Measurements from ENCODE around the gene ADAMTS7.
"Not testable (repeated sequence)": the region's sequence is repeated elsewhere in the genome, so short reads cannot be mapped to it uniquely, and the experiment has no call there.

ADAMTS7 gene

GRCh38 chr15:78767331-78767951, 43.8 kb downstream of the ADAMTS7 start:
- FAIRE-seq, result no peak

GRCh38 chr15:78766641-78767071, 44.6 kb downstream of the ADAMTS7 start:
- FAIRE-seq; DNase-seq (ENCODE audit: insufficient read length, low spot score): not testable (repeated sequence)

More at GRCh38 chr15:78767331-78767951, 43.8 kb downstream of the ADAMTS7 start:
- no peak for DNase-seq (ENCODE audit: insufficient read length, low spot score)

DNA sequence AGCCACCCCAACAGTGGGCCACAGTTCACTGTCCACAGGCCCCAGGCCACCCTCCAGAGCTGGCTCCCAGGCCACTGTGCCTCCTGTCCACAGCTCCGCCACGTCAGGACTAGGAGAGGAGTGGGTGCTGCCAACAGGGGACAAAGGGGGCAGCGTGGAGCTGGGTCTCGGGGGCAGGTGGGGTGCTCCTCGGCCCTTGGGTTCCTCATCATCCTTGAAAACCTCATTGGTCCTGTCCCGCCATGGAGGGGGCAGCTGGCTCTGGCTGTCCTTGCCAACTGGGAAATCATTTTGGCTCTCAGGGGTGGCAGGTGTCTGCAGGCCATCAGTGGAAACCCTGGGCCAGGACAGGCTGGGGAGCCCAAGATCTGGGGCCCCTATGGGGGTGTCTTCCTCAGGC, 45.2 kb downstream of the ADAMTS7 start:
- FAIRE-seq (no peak), DNase-seq (ENCODE audit: insufficient read length, low spot score) (no peak)

- not testable (repeated sequence) for FAIRE-seq; DNase-seq (ENCODE audit: insufficient read length, low spot score)
Observed at GRCh38 chr15:78765154-78765860, 46.0 kb downstream of the ADAMTS7 start.

DNA sequence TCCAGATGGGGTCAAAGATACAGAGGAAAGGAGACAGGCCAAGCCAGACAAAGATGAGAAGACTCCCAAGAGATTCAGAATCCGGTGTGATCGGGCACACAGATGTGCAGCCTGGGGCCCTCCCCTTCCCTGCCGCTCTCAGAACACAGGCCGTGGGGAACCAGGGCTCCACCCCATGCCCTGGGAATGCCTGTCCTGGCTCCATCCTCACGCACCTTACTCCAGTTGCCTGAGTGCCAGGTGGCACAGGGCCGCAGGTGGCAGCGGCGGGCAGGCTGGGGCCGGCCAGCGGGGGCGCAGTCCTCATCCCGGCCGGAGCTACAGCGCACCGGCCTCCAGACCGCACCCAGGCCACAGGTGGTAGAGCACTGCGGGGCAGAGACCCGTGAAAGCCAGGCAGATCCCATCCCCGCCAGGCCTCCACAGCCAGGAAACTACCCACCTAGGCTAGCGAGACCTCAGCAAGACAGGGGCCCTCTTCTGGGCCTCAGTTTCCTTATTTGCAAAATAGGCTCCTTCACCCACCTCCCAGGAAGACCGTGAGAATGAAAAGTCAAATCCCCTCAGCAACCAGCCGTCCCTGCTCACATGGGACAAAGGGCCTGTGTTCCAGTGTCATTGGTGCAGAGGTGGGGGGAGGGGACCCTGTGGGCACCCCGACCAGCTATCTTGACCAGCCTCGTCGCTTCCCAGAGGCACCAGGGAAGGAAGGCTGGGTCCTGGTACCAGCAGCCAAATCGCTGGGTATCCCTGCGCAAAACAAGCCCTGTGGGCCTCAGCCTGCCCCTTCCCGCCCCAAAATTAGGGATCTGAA, 46.7 kb downstream of the ADAMTS7 start:
- not testable (repeated sequence) for DNase-seq (ENCODE audit: insufficient read length, low spot score)

DNA sequence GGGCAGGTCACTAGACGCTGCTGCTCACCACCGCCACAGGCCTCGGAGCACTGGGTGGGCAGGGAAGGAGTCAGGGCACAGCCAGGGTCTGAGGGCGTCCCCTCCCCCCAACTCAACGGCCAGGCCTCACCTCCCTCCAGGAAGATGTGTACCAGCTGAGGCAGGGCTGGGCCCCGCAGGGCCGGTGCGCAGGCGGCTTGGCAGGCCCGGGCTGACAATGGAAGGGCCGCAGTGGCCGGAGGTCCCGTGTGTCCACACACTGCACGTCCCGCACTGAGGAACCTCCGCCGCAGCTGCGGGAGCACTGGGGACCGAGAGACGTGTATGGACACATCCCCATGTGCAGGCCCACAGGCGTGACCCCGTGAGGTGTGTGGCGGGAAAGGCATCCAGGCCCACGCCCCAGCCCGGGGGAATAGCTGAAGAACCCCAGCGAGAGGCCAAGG, 47.4 kb downstream of the ADAMTS7 start:
- no peak for FAIRE-seq
- no peak for DNase-seq (ENCODE audit: insufficient read length, low spot score)

More for the DNA sequence above, 46.7 kb downstream of the ADAMTS7 start:
- FAIRE-seq, result not testable (repeated sequence)

- no peak for DNase-seq (ENCODE audit: insufficient read length, low spot score)
- no peak for FAIRE-seq
Observed at GRCh38 chr15:78762985-78763795, 48.1 kb downstream of the ADAMTS7 start.

DNA sequence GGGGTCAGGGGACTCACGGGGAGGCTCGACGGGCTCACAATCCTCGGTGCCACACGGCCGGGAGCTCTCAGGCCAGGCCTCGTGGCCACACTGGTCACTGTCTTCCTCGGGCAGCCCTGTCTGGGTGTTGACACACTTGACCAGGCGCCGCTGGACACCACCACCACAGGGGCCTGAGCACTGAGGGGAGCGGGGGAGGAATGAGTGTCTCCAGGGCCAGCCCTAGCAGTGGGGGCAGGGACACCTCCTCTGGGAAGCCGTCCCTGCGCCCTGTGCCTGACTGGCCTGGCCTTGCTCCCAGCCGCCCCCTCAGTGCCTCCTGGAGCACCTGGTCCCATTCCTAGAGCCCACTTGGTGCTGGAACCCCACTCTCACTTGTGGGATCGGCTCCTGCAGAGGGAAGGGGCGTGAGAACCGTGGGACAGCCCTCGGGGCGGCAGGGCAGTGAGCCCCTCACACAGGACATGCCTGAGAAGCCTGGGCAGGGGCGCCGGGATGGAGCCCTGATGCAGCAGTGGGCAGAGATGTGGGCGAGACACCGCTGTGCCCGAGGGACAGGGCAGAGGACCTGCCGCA, 48.8 kb downstream of the ADAMTS7 start:
- DNase-seq (ENCODE audit: insufficient read length, low spot score); FAIRE-seq: not testable (repeated sequence)

DNA sequence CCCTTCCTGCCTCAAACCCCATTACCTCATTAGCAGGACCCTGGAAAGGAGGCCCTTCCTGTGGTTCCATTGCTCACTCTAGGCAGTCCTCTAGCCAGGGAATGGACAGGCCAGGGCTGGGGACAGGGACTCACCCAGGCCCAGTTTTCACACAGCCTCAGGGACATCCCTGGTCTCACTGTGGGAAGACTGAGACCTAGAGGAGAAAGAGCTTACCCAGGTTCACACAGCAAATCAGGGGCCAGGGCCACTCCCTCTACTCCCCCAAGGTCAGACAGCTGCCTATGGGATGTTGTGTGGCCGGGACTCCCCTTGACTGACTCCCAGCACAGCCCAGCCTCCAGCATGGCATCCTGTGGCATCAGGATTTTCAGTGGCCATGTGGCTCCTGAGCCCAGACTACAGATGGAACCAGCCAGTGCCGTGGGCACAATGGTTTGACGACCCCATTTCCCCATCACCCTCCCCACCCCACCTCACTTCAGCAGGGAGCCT, 49.3 kb downstream of the ADAMTS7 start:
- FAIRE-seq, result no peak
- no peak for DNase-seq (ENCODE audit: insufficient read length, low spot score)

DNA sequence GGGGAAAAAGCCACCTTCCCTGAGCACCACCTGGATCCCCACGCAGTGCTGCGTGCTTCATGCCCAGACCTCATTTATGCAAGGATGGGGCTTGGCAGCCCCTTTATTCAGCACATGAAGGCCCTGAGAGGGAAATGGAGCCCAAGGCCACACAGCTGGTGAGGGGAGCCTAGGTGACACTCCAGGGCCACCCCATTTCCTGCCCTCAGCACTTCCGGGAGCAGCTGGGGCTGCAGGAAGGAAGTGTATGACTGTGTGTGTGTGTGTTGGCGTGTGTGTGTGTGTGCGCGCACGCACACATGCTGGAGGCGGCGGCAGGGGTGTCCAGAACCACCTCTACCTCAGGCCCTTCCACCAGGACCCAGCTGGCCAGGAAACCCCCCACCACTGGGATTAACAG, 49.8 kb downstream of the ADAMTS7 start:
- not testable (repeated sequence) for FAIRE-seq; DNase-seq (ENCODE audit: insufficient read length, low spot score)

DNA sequence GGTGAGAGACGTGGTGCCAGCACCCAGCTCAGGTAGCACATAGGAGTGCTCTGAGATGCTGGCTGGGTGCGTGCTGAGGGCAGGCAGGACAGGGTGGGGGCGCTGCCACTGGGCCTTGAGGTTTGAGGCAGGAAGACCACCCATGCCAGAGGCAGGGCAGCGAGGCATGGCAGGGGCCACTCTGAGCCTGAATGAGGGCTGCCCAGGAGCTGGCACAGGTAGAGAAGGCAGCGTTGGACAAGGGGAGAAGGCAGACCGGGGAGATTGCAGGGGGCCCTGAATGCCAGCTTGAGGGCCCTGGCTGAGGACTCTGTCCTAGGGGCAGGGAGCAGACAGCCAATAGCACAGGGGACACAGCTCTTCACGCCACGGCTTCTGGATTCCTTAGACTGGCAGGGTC, 50.2 kb downstream of the ADAMTS7 start:
- no peak for DNase-seq (ENCODE audit: insufficient read length, low spot score)
- no peak for FAIRE-seq

DNA sequence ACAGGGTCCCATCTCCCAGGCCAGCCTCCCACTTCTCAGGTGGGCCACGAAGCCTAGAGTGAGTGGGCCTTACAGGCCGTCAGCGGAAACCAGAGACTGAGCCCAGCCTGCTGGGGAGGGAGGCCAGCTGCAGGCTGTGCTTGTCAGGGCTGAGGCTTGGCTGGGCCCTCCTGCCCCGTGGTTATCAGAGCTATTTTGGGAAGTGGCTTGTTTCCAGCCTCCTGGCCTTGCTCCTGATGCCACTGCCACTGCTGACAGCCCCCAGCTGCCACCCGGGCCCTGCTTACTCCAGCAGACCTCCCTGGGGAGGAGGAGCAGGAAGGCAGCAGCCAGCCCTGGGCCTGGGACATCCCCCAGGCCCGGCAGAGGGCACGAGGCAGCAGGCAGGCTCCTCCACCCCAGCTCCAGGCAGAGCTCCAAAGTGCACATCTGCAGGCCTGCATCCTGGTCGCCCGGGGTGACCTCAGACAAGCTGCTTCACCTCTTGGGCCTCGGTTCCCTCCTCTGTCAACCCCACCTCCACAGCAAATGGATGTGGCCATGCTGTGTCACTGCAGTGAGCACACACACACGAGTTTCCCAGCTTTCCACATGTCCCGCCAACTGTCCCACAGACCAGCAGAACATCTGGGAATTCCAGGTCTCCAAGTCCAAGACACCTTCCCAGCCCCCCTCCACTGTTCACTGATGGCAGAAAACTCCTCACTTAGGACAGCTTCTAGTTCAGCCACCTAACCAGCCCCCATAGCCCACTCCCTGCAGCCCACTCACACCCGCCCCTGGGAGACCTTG, 51.0 kb downstream of the ADAMTS7 start:
- DNase-seq (ENCODE audit: insufficient read length, low spot score), result not testable (repeated sequence)

GRCh38 chr15:78759361-78759998, 51.8 kb downstream of the ADAMTS7 start:
- FAIRE-seq; DNase-seq (ENCODE audit: insufficient read length, low spot score): not testable (repeated sequence)

More for the DNA sequence above, 51.0 kb downstream of the ADAMTS7 start:
- not testable (repeated sequence) for FAIRE-seq

DNA sequence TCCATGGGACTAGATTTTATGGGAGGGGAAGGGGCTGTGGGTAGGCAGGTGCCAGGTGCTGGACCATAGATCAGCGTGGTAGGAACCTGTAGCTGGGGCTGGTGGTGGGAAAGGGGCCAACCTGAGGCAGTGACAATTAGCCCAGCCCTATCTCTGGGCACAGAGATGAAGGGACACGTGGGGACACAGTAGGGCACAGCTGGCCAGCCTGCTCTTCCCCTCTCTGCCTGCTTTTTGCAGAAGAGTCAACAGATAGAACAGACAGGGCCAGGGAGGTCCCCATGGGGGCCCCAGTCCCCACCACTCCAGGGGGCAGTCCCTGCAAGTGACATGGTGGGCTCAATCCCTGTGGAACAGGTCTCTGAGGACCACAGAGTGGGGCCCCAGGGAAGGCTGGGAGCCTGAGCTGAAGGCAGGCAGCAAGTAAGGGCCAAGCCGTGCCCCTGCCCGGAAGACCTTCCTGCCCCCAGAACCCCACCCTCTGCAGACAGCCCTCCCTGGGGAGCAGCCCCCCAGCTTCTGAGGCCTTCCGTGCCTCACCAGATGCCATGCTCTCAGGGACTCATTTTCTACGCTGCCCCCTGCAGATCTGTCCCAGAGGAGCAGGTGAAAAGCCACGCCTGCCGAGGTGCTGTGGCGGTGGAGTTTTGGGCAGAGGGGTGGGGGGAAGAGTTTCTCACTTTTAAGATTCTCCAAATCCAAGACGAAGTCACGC, 52.6 kb downstream of the ADAMTS7 start:
- DNase-seq (ENCODE audit: insufficient read length, low spot score); FAIRE-seq: not testable (repeated sequence)

DNA sequence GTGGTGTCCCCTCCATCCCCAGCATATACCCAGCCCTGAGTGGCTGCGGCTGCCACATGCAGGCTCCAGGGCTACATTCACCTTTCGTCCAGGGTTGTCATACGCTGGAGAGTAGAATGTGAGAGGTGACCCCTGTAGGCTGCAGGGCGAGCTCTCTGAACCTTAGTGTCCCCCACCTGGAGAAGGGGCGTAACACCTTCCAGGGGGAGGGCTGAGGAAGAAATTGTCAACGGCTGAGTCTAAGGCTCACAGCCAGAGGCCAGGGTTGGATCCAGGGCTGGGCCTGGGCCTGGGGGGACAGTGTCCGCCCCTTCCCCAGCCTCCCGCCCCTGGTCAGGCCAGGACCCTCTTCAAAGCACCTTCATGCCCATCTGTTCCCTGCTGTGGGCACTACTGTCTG, 53.2 kb downstream of the ADAMTS7 start:
- not testable (repeated sequence) for FAIRE-seq

GRCh38 chr15:78757636-78757905, 53.7 kb downstream of the ADAMTS7 start:
- FAIRE-seq, result no peak
- no peak for DNase-seq (ENCODE audit: insufficient read length, low spot score)

More for the DNA sequence above, 53.2 kb downstream of the ADAMTS7 start:
- DNase-seq (ENCODE audit: insufficient read length, low spot score), result not testable (repeated sequence)

GRCh38 chr15:78756781-78757635, 54.3 kb downstream of the ADAMTS7 start:
- DNase-seq (ENCODE audit: insufficient read length, low spot score), result not testable (repeated sequence)
- FAIRE-seq, result peak; percentile 13
